Stimulated activated CD4-positive, alpha-beta T cell treated with anti-CD3 and anti-CD28 coated beads, Interleukin-1b, Interleukin-23, amount 100 ng/mL, for 48 hours (primary cell): ENCODE measurements around the gene ULK4.
A peak's percentile ranks its signal among the peaks of the same experiment; 100 is the strongest.
"Not testable (repeated sequence)": the region's sequence is repeated elsewhere in the genome, so short reads cannot be mapped to it uniquely, and the experiment has no call there.

ENCODE experiments used
- DNase-seq: peaks from one replicate; pipeline ENCODE4 v3.0.0-alpha.2; 2020

The ULK4 gene

GRCh38 chr3:41961751-41962679 is at the start of gene ULK4:
Gene ULK4 (minus strand): TSS chr3:41962103. CDS start chr3:41954759, 7,344 bp downstream.
- DNase-seq, result peak; percentile 96

DNA sequence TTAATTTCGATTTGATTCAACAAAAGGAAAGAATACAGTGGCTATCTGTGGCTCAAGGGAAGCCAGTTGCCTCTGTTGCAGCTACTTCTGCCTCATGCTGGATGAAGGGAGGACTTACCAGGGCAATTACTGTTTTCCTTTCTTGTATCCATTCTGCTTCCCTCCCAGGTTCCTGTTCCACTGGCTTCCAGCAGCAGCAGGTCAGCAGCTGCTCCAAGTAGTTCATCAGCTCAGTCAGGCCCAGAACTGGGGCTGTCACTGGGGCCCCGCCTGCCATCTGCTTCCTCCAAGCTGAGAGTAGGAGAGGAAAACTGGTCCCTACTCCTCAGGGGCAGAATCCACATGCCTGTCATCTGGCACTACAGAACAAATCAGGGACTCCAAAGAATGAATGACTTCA is 48.6 kb upstream of the ULK4 start:
- DNase-seq, result no peak

GRCh38 chr3:42009456-42009855 is 47.6 kb upstream of the ULK4 start:
- DNase-seq, result no peak

DNA sequence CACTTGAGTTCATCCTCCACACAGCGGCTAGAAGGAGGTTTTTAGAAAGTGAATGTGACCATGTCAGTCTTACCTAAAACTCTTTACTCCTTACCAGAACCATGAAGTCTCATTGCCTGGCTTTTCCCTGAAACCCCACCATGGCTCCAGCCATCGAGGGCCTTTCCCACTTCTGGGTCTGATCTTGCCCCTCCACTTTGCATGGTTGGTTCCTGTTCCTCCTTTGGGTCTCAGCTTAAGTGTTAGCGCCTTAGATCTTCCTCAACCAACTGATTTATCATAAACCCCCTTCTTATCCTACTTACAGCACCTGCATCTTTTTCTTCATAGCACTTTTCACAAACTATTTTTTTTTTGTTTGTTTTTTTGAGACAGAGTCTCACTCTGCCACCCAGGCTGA is 45.9 kb upstream of the ULK4 start:
- DNase-seq, result no peak

- no peak for DNase-seq
Observed at GRCh38 chr3:42005401-42005800, 43.5 kb upstream of the ULK4 start.

DNA sequence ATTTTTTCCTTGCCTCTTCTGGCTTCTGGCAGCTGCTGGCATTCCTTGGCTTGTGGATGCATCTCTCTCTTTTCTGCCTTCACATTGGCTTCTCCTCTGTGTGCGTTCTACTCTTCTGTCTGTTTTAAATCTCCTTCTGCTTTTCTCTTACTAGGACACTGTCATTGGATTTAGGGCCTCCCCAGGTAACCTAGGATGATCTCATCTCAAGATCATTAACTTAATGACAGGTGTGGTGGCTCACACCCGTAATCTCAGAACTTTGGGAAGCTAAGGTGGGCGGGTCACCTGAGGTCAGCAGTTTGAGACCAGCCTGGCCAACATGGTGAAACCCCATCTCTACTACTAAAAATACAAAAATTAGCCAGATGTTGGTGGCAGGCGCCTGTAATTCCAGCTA is 40.9 kb upstream of the ULK4 start:
- DNase-seq, result no peak

DNA sequence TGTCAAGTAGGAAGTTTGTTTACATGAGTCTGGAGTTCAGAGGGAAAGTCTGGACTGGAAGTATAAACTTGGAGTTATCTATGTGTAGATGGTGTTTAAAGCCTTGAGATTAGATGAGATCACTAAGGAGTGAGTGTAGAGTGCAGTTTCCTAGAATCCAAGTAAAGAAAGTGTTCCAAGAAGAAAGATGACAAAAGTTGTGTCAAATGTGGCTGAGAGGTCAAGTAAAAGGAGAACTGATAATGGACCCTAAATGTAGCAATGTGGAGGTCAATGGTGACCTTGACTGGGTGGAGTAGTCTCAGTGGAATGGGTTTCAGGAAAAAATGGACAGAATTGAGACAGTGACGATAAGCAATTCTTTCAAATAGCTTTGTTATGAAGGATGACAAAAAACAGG is 39.9 kb upstream of the ULK4 start:
- DNase-seq, result no peak

DNA sequence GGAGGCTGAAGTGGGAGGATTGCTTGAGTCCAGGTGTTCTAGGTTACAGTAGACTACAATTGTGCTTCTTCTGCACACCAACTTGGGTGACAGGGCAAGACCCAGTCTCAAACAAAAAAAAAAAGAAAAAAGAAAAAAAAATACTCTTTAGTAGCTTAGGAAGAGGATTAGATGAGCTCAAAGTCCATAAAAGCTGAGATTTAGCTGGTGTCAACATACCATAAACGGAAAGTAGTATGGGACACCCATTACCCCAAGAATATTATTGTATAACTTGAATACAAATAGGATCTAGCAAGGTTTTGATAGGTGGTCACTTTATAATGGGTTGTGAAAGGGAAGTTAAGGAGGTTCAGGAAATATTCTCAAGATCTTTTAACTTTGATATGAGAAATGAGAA is 38.0 kb upstream of the ULK4 start:
- no peak for DNase-seq

- DNase-seq, result no peak
Observed at GRCh38 chr3:41997702-41998550, 36.0 kb upstream of the ULK4 start.

- DNase-seq, result no peak
Observed at GRCh38 chr3:41991437-41991836, 29.5 kb upstream of the ULK4 start.

DNA sequence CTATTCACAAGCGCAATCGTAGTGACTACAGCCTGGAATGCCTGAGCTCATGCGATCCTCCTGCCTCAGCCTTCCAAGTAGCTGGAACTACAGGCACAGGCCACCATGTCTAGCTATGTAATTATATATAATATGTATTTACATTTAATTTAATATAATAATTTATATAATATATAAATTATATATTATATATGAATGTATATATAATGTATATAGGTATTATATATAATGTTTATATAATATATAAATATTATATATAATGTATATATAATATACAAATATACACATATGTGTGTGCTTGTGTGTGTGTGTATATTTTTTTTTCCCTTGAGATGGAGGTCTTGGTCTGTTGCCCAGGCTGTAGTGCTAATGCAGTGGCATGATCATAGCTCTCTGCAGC is 27.6 kb upstream of the ULK4 start:
- no peak for DNase-seq

DNA sequence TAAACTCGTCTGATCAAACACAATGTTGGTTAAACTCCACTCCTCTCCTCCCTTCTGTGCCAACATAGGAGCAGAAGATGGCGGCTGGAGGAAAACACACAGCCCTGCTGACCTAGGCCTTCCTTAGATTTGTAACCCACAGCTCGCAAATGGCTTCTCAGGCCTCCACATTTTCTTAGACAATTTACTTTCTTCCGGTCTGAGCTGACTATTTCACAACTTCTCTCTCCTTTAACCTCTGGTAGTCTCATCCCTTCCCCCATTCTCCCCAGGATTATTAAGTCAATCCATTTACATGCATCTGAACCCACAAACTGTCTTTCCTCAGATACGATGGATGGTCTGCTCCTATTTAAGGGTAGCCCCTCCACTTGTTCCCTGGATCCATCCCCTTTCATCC is 25.7 kb upstream of the ULK4 start:
- DNase-seq, result no peak

GRCh38 chr3:41986561-41986960 is 24.7 kb upstream of the ULK4 start:
- no peak for DNase-seq

GRCh38 chr3:41985018-41985417 is 23.1 kb upstream of the ULK4 start:
- no peak for DNase-seq

- DNase-seq, result not testable (repeated sequence)
Observed at GRCh38 chr3:41983091-41983490, 21.2 kb upstream of the ULK4 start.

DNA sequence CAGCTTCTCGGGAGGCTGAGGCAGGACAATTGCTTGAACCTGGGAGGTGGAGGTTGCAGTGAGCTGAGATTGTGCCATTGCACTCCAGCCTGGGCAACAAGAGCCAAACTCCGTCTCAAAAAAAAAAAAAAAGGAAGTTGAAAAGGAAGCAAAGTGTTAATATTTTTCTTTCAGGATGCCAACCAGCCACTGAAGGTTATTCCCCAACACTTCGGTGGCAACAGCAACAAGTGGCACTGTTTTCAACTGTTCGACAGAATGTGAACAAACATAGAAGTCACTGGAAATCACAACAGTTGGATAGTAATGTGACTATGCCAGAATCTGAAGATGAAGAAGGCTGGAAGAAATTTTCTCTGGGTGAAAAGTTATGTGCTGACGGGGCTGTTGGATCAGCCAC is 15.5 kb upstream of the ULK4 start:
- not testable (repeated sequence) for DNase-seq

- DNase-seq, result no peak
Observed at GRCh38 chr3:41975416-41976103, 13.7 kb upstream of the ULK4 start.

DNA sequence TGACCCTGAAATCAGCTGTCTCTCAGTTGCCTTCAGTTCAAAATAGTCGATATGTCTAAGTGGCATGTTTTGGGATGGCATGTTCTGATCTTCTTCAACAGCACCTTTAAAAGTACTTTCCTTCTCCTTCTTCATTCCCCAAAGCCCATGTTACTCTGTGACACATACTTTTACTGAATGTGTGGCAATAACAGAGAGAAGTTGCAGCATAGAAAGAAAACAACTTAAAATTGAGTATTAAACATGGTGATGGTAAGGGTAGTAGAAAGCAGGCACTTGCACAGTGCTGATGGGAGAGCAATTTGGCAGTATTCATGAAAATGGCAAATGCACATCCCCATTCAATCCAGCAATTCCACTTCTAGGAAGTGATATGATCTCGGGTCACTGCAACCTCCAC is 12.3 kb upstream of the ULK4 start:
- DNase-seq, result no peak

DNA sequence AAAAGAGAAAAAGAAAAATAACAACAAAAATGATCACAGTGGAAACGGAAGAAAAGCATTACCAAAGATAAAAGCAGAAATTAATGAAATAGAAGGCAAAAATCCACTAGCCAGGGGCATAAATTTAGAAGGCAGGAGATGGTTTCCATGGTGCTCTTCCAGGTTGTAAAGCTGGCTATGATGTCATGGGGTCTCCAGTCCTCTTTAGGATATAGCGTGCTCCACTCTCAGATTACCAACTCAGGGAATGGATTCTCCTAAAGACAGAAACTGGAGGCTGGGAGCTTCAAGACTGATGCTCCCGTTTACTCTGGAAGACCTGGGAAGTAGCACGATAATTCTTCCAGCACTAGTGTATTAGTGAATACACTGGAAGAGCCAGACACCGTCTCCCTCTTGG is 10.9 kb upstream of the ULK4 start:
- no peak for DNase-seq

DNA sequence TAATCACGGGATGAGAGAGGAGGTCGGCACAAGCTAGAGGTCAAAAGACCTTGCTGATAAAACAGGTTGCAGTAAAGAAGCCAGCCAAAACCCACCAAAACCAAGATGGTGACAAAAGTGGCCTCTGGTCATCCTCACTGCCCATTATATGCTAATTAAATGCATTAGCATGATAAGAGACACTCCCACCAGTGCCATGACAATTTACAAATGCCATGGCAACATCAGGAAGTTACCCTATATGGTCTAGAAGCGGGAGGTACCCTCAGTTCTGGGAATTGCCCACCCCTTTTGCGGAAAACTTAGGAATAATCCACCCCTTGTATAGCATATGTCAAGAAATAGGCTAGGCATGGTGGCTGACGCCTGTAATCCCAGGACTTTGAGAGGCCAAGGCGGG is 4.3 kb upstream of the ULK4 start:
- DNase-seq, result no peak

GRCh38 chr3:41963823-41964222 is 1.9 kb upstream of the ULK4 start:
- no peak for DNase-seq

DNA sequence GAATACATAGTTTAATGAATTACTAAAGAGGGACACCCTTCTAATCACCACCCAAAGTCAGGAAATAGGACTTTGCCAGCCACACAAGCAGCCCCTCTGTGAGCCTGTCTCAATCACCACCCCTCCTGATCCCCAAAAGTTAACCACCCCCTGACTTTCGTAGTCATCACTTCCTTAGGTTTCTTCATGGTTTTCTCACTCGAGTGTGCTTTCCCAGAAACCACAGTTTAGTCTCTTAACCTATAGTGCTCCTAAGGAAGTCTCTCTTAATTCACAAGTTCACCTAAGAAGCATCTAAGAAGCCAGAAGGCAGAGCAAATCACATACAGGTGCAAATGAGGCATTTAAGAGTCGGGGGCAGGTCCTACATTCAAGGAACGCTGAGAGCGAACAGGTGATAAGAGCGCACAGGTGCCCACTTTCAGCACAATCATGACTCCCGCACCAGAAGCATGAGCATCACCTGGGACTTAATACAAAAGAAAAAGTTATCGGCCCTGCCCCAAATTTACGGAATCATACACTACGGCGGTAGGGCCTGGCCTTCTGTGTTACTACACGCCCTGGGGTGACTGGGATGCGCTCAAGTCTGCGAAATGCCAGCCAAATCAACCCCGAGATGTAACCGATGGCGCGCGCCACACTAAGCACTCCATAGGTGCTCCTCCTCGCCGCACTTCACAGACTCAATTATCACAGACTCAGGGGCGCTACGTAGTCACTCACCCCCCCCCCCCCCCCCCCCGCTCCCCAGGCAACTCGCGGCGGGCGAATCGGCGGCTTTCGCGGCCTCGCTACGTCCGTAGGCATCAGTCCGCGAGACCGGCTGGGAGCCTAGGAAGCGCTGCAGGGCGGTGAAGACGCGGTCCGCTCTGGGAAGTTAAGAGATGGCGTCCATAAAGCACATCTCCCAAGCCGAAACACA is 815 bp downstream of the ULK4 start:
- DNase-seq, result peak; percentile 53
